PC-3 (cell line): Measurements from ENCODE around the gene KRT33B.

Source experiments
- CTCF ChIP-seq: fragments of 300-600 bp; sonication (generic); conservative IDR thresholded peaks from 2 replicates; pipeline ENCODE4 v1.5.1; 2017; ENCODE audit warnings: antibody characterized with exemption, low read depth, mild to moderate bottlenecking, low read length
- EZH2 ChIP-seq: fragments of 300-600 bp; sonication (generic); IDR thresholded peaks from one replicate; pipeline ENCODE4 v1.6.1; 2017; ENCODE audit warnings: antibody characterized with exemption, mild to moderate bottlenecking, low read length; ENCODE audit not compliant: unreplicated experiment
- EZH2phosphoT487 ChIP-seq: fragments of 300-600 bp; sonication (generic); IDR thresholded peaks from 2 replicates; pipeline ENCODE4 v1.6.1; 2018; ENCODE audit warnings: mild to moderate bottlenecking, antibody characterized with exemption, low read length, borderline replicate concordance

DNA sequence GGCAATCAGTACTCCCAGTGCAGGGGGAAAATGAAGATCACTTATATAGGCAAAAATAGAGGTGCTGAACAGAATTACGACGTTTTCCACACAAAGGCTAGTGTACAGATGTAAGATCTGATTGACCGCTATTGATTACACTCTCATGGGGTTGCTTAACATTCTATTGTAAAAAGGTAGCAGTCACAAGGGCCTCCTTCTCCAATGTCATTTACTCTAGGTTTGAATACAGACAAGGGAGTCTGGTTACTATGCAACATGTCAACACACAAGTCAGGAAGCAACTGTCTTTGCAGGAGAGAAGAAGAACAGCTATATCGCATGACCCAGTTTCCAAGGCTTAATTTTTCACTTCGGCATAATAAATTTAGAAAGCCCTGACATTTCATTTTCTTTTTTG is 46.9 kb upstream of the KRT33B start:
- no peak for TF ChIP-seq CTCF
- no peak for TF ChIP-seq EZH2
- TF ChIP-seq EZH2phosphoT487: no peak
